Mammary epithelial cell (primary cell): ENCODE data around the gene DGKI.

Experiments used
- CTCF ChIP-seq, 2 donors: IDR thresholded peaks in 1 of 2; conservative IDR thresholded peaks in 1 of 2; 2 replicates each; pipeline ENCODE4 v1.5.1; 2011 to 2012; ENCODE audit warnings: inconsistent platforms in 2 of 2, low read length in 2 of 2, mild to moderate bottlenecking in 2 of 2, control low read depth in 1 of 2, low read depth in 1 of 2; ENCODE audit not compliant: insufficient read depth in 1 of 2; ENCODE audit errors: extremely low read depth in 1 of 2
- EZH2 ChIP-seq: IDR thresholded peaks from 2 replicates; pipeline ENCODE4 v1.6.1; 2012; ENCODE audit warnings: low read length, inconsistent platforms, borderline replicate concordance

- TF ChIP-seq CTCF (conservative IDR thresholded peaks at IDR 0.05 in 1 of 2, IDR thresholded peaks at IDR 0.05 in 1 of 2; ENCODE audit: extremely low read depth in 1 of 2, insufficient read depth in 1 of 2, low read depth in 1 of 2, low read length in 2 of 2): no peak
- no peak for TF ChIP-seq EZH2
These were observed 453.2 kb downstream of the DGKI start for GRCh38 chr7:137393570-137393969.
